K562 (cell line): ENCODE results near the gene SHISA4. TPM values are rescaled to one million over a fixed set of nuclear protein-coding genes. Genes with fewer than 3 reads are reported as not detected.
A peak's percentile ranks its signal among the peaks of the same experiment; 100 is the strongest.
"Not testable (repeated sequence)": the region's sequence is repeated elsewhere in the genome, so short reads cannot be mapped to it uniquely, and the experiment has no call there.

Experiments used
- ATAC-seq: fragments of 200-7000 bp; cut with Tn5 transposase; 3 replicates; pipeline ENCODE4 v1.9.1; 2020; ENCODE audit warnings: moderate library complexity
- BruUV-seq: library from RNA; stranded (reverse); fragments of 400-500 nt; replicated peaks from 2 replicates; lab custom pipeline; 2021; lab: Mats Ljungman, UMichigan
- CTCF ChIA-PET: fragments of 300-600 bp; formaldehyde crosslinking; extraction: SDS; loops from one replicate; lab custom pipeline; 2021; ENCODE audit warnings: low intra/inter-chr PET ratio; lab: Yijun Ruan, JAX
- POLR2A ChIA-PET: fragments of 300-600, 350-650 bp; sonication (Branson Sonifier 250); formaldehyde crosslinking; extraction: SDS; loops from one replicate; lab custom pipeline; 2021; ENCODE audit warnings: antibody characterized with exemption, inconsistent platforms; lab: Yijun Ruan, JAX
- DNase-seq, 4 experiments: peaks; one replicate each; pipeline versions ENCODE4 v3.0.0 to v3.0.0-alpha.2; 2011 to 2018; ENCODE audit warnings: low spot score in 3 of 4, mixed read lengths in 3 of 4; ENCODE audit errors: extremely low read depth in 1 of 4
- FAIRE-seq: peaks from 2 replicates; lab custom pipeline; 2011; peaks lifted over from hg19 to GRCh38; lab: Jason Lieb, UNC
- H2AFZ ChIP-seq: 2 replicates; pipeline ENCODE4 v1.6.0; 2011; ENCODE audit warnings: low read depth, low read length, control low read depth, inconsistent platforms
- H3K27ac ChIP-seq: fragments of 200-600 bp; 3 replicates; pipeline ENCODE4 v1.8.0; 2011; ENCODE audit warnings: low read depth, mild to moderate bottlenecking, control low read depth, inconsistent platforms, low read length, moderate library complexity, mixed read lengths; ENCODE audit errors: extremely low read depth
- H3K27me3 ChIP-seq, 2 experiments: fragments of 300-600 bp in 1 of 2; 2 replicates in 1 of 2; 3 replicates in 1 of 2; pipeline versions ENCODE4 v1.6.0 to v1.8.0; 2011; ENCODE audit warnings: inconsistent platforms in 2 of 2, low read length in 2 of 2, mild to moderate bottlenecking in 1 of 2, mixed read lengths in 1 of 2, moderate library complexity in 1 of 2; ENCODE audit not compliant: control insufficient read depth in 2 of 2, insufficient read depth in 2 of 2
- H3K36me3 ChIP-seq: fragments of 300-600 bp; 3 replicates; pipeline ENCODE4 v1.8.0; 2011; ENCODE audit warnings: mild to moderate bottlenecking, low read length, inconsistent platforms; ENCODE audit not compliant: control insufficient read depth, insufficient read depth
- H3K4me1 ChIP-seq, 2 experiments: fragments of 200-600 bp in 1 of 2; replicated peaks in 1 of 2; 2 replicates in 1 of 2; 3 replicates in 1 of 2; pipeline versions ENCODE4 v1.5.1 to v1.8.0; 2011; ENCODE audit warnings: inconsistent platforms in 2 of 2, low read length in 2 of 2, mild to moderate bottlenecking in 1 of 2, mixed read lengths in 1 of 2, moderate library complexity in 1 of 2; ENCODE audit not compliant: control insufficient read depth in 2 of 2, insufficient read depth in 2 of 2
- H3K4me2 ChIP-seq: 2 replicates; pipeline ENCODE4 v1.6.1; 2011; ENCODE audit warnings: low read length, control low read depth, inconsistent platforms, mixed read lengths; ENCODE audit not compliant: insufficient read depth
- H3K4me3 ChIP-seq: fragments of 200-600 bp; sonication (generic), shearing (Covaris generic); 2 replicates; pipeline ENCODE4 v1.5.1; 2016; ENCODE audit warnings: control low read depth, inconsistent platforms
- H3K79me2 ChIP-seq: fragments of 200-600 bp; 3 replicates; pipeline ENCODE4 v1.8.0; 2011; ENCODE audit warnings: low read length, inconsistent platforms; ENCODE audit not compliant: control insufficient read depth, insufficient read depth
- H3K9ac ChIP-seq, 2 experiments: 2 replicates each; pipeline versions ENCODE4 v1.6.0 to v1.6.1; 2011; ENCODE audit warnings: low read depth in 2 of 2, low read length in 2 of 2, control low read depth in 1 of 2, inconsistent platforms in 1 of 2, mild to moderate bottlenecking in 1 of 2, mixed read lengths in 1 of 2; ENCODE audit not compliant: insufficient read depth in 1 of 2
- H3K9me1 ChIP-seq: one replicate; pipeline ENCODE4 v1.6.0; 2011; ENCODE audit warnings: inconsistent platforms, mild to moderate bottlenecking, low read length, moderate library complexity; ENCODE audit not compliant: control insufficient read depth, insufficient read depth
- H3K9me3 ChIP-seq: replicated peaks from 2 replicates; pipeline ENCODE4 v1.5.1; 2011; ENCODE audit warnings: low read depth, low read length, inconsistent platforms; ENCODE audit not compliant: control insufficient read depth, insufficient read depth
- H4K20me1 ChIP-seq: replicated peaks from 2 replicates; pipeline ENCODE4 v1.6.1; 2011; ENCODE audit warnings: low read length, inconsistent platforms, mixed read lengths; ENCODE audit not compliant: control insufficient read depth, insufficient read depth
- NFIC ChIP-seq: fragments of 450-650 bp; IDR thresholded peaks from 2 replicates; pipeline ENCODE4 v1.6.1; 2017; ENCODE audit warnings: mild to moderate bottlenecking, inconsistent platforms
- SMARCE1 ChIP-seq: fragments of 450-650 bp; IDR thresholded peaks from 2 replicates; pipeline ENCODE4 v1.7.1; 2016; ENCODE audit warnings: mild to moderate bottlenecking
- ZKSCAN1 ChIP-seq: fragments of 150-350 bp; IDR thresholded peaks from 2 replicates; pipeline ENCODE4 v1.6.1; 2016; ENCODE audit warnings: low read depth, low read length
- ZNF121 ChIP-seq: sonication (generic); formaldehyde crosslinking; conservative IDR thresholded peaks from 2 replicates; pipeline ENCODE4 v1.8.0; 2022; ENCODE audit warnings: missing genetic modification reagents
- WGBS: fragments of 100-300 bp; shearing (Covaris generic); methylation state at CpG from one replicate; pipeline ENCODE4 v1.1.6; 2016; ENCODE audit warnings: low coverage, mixed read lengths; ENCODE audit not compliant: insufficient coverage; ENCODE audit errors: missing lambda C conversion rate; 5-methylcytosine and 5-hydroxymethylcytosine counted together
- in situ Hi-C: fragments of 300-500 bp; cut with MboI; formaldehyde crosslinking; loops from 4 replicates; pipeline ENCODE4 v1.15.0; 2018; ENCODE audit warnings: inconsistent platforms, mixed read lengths
- intact Hi-C: fragments of 100-400 bp; cut with micrococcal nuclease; formaldehyde crosslinking; loops from 2 replicates; pipeline ENCODE4 v1.14.2; 2022
- polyA plus RNA-seq, 8 experiments: library from polyadenylated mRNA; depleted of rRNA in 4 of 8; stranded (reverse) in 5 of 8; unstranded in 3 of 8; fragments of >200 nt; fragmentation: Nextera tagmentation in 2 of 8; fragmentation: Illumina TruSeq in 1 of 8; extraction: Ambion mirVana in 2 of 8; extraction: Trizol in 1 of 8; gene quantifications; 2 replicates each; pipeline versions ENCODE4 v1.2.1 to v1.2.3, GENCODE V29; 2011 to 2014; ENCODE audit warnings: inconsistent platforms in 1 of 8, missing spikeins in 1 of 8
- total RNA-seq, 7 experiments: library from RNA; depleted of rRNA in 6 of 7; stranded (reverse); fragments of >200 nt in 6 of 7; fragmentation: Illumina TruSeq in 2 of 7; extraction: Trizol in 2 of 7; gene quantifications; 2 replicates each; pipeline versions ENCODE4 v1.2.1 to v1.2.3, GENCODE V29; 2011 to 2021; ENCODE audit warnings: low replicate concordance in 1 of 7
- TF ChIP-seq, protein P1 (sequence below): fragments of 450-650 bp; conservative IDR thresholded peaks from 2 replicates; pipeline ENCODE4 v1.6.1; 2016; ENCODE audit warnings: missing genetic modification characterization, low read depth, mild to moderate bottlenecking, missing compliant biosample characterization, moderate library complexity

Gene SHISA4
- total and polyA plus RNA-seq, 9 of the 15 experiments (the other 6 are each of a cell fraction or from before 2014, with no cell fraction given) = 0.15 to 0.95 (median 0.68) TPM; not detected in 2

DNA sequence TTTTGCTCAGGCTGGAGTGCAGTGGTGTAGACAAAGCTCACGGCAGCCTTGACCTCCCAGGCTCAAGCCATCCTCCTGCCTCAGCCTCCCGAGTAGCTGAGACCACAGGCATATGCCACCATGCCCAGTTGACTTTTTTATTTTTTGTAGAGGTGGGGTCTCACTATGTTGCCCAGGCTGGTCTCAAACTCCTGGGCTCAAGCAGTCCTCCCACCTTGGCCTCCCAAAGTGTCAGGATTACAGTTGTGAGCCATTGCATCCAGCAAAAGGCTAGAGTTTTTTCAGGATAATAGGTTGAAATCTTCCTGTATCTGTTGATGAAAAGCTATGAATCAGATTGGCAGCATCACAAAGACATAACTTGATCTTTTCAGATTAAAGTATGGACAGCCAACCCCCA is 32.0 kb upstream of the SHISA4 start:
- FAIRE-seq, H3K79me2 ChIP-seq, H2AFZ ChIP-seq, CTCF ChIA-PET, BruUV-seq, H3K9me1 ChIP-seq, intact Hi-C loops, H3K27me3 ChIP-seq, H3K27ac ChIP-seq, H3K4me2 ChIP-seq, in situ Hi-C loops, H4K20me1 ChIP-seq, H3K4me3 ChIP-seq, H3K4me1 ChIP-seq, H3K9me3 ChIP-seq, H3K9ac ChIP-seq: not testable (repeated sequence)
- 100% methylated on average over 2 of the region's 2 CpGs for WGBS
- peaks cover 91% of the 10 kb centered on the region for H3K36me3 ChIP-seq
- POLR2A ChIA-PET = interaction anchor here (0.6 to 1.1 kb wide), 3 partner anchors 11 to 61 kb away, joined by 3 read pairs; no protein-coding TSS in a partner anchor
- TF ChIP-seq ZNF121 (CRISPR knock-in tag) = peak; percentile 68
- TF ChIP-seq, all 486 proteins: peak for 1; not testable (repeated sequence) for 485
- ATAC-seq, DNase-seq: not testable (repeated sequence)

DNA sequence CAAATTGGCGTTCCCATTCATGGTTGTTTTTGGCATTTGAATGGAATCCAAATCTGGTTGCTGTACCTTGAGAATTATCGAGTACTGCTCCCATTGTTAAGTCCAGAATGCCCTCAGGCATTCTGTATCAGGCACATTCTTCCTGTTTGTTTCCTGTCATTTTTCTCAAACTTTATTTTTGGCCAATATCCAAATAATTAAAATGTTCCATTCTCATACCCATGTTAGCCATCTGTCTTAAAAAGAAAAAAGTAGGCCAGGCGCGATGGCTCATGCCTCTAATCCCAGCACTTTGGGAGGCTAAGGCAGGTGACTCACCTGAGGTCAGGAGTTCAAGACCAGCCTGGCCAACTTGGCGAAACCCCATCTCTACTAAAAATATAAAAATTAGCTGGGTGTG is 29.3 kb upstream of the SHISA4 start:
- FAIRE-seq (no peak), DNase-seq (no peak), ATAC-seq (no peak)
- Histone ChIP-seq H2AFZ (no peak overlapping the region), H4K20me1 (no peaks in the 10 kb centered on the region), H3K4me1 (no peaks in the 10 kb centered on the region), H3K79me2 (no peaks in the 10 kb centered on the region), H3K9me1 (no peaks in the 10 kb centered on the region), H3K27me3 (no peaks in the 10 kb centered on the region), H3K27ac (no peak overlapping the region), H3K4me3 (no peak overlapping the region), H3K4me2 (no peak overlapping the region), H3K9me3 (no peaks in the 10 kb centered on the region), H3K9ac (no peak overlapping the region), H3K36me3 (peaks cover 85% of the 10 kb centered on the region)
- ChIA-PET POLR2A (interaction anchor here (0.6 to 2.3 kb wide), 4 partner anchors 8 to 23 kb away, joined by 3 to 6 read pairs (median 4); no protein-coding TSS in a partner anchor), CTCF (no interaction called here)
- no TSS peak for BruUV-seq
- in situ Hi-C loops = no loop called here
- TF ChIP-seq NFIC (0 out of 2 replicates have a peak, but pooled peaks have one; percentile 24), SMARCE1 (no peak), ZKSCAN1 (no peak)
- TF ChIP-seq, protein P1, sequence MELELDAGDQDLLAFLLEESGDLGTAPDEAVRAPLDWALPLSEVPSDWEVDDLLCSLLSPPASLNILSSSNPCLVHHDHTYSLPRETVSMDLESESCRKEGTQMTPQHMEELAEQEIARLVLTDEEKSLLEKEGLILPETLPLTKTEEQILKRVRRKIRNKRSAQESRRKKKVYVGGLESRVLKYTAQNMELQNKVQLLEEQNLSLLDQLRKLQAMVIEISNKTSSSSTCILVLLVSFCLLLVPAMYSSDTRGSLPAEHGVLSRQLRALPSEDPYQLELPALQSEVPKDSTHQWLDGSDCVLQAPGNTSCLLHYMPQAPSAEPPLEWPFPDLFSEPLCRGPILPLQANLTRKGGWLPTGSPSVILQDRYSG (tag) = no peak
- WGBS = 91% methylated on average over 5 of the region's 5 CpGs
- intact Hi-C loops = no loop called here
